ENCODE results near the gene AGAP2.

GRCh38 chr12:57755194-57755453, 16.6 kb upstream of the AGAP2 start:
- no peak for TF ChIP-seq FOXP4 (CRISPR knock-in tag; IDR thresholded peaks at IDR 0.05)
- TF ChIP-seq CTCF (IDR thresholded peaks at IDR 0.05): no peak
